Prostate gland (tissue), 2 donors: ENCODE measurements around the gene SLC39A6. TPM values are rescaled to one million over a fixed set of nuclear protein-coding genes. Genes with fewer than 3 reads are reported as not detected.

Experiments
- DNase-seq: peaks from one replicate; pipeline ENCODE4 v3.0.0-alpha.2; 2019; ENCODE audit warnings: low spot score
- H3K27ac ChIP-seq, 2 donors: fragments of 200-600 bp; sonication (generic); 2 replicates each; pipeline ENCODE4 v1.5.1; 2017 to 2019
- H3K27me3 ChIP-seq: fragments of 200-600 bp; sonication (generic); replicated peaks from 2 replicates; pipeline ENCODE4 v1.5.1; 2019; ENCODE audit not compliant: insufficient read depth
- H3K36me3 ChIP-seq, 2 donors: fragments of 200-600 bp; sonication (generic); 1 replicate in 1 of 2; 2 replicates in 1 of 2; pipeline versions ENCODE4 v1.5.1 to v1.8.1; 2017 to 2019
- H3K4me1 ChIP-seq: fragments of 200-600 bp; sonication (generic); replicated peaks from 2 replicates; pipeline ENCODE4 v1.5.1; 2019
- H3K4me3 ChIP-seq, 2 donors: fragments of 200-600 bp; sonication (generic); 2 replicates each; pipeline ENCODE4 v1.5.1; 2017 to 2019
- H3K9me3 ChIP-seq: fragments of 200-600 bp; sonication (generic); 2 replicates; pipeline ENCODE4 v1.5.1; 2017
- CTCF ChIP-seq, 4 experiments: fragments of 200-600 bp in 2 of 4; fragments of 450-650 bp in 2 of 4; sonication (generic) in 2 of 4; IDR thresholded peaks; 1 replicate in 3 of 4; 2 replicates in 1 of 4; pipeline ENCODE4 v1.5.1; 2016 to 2019; ENCODE audit warnings: antibody characterized with exemption in 4 of 4, mild to moderate bottlenecking in 2 of 4, moderate library complexity in 2 of 4
- POLR2A ChIP-seq: fragments of 450-650 bp; IDR thresholded peaks from one replicate; pipeline ENCODE4 v1.6.1; 2016; ENCODE audit warnings: antibody characterized with exemption, mild to moderate bottlenecking
- POLR2AphosphoS5 ChIP-seq: sonication (generic); formaldehyde crosslinking; IDR thresholded peaks from one replicate; pipeline ENCODE4 v1.6.1; 2017; ENCODE audit warnings: antibody characterized with exemption
- WGBS: methylation state at CpG from one replicate; pipeline ENCODE4 v1.1.5; 2018; 5-methylcytosine and 5-hydroxymethylcytosine counted together
- intact Hi-C: fragments of 100-400 bp; cut with DNase I; formaldehyde crosslinking; loops from one replicate; pipeline ENCODE4 v1.14.2; 2022
- total RNA-seq, 2 donors: library from RNA; depleted of rRNA; stranded (reverse); fragments of >200 nt; gene quantifications; one replicate each; pipeline ENCODE4 v1.1.0, GENCODE V29; 2016

The SLC39A6 gene
- total RNA-seq, 2 donors from 2014 or later = 112 to 379 TPM

- H3K36me3 ChIP-seq = no peaks in the 10 kb centered on the region
- no peak overlapping the region for H3K27ac ChIP-seq
- H3K4me3 ChIP-seq = no peak overlapping the region
- WGBS = 75% methylated on average over 3 of the region's 3 CpGs
- H3K4me1 ChIP-seq = no peaks in the 10 kb centered on the region
- intact Hi-C loops = no loop called here
- H3K27me3 ChIP-seq = no peaks in the 10 kb centered on the region
- DNase-seq = no peak
- no peaks in the 10 kb centered on the region for H3K9me3 ChIP-seq
- TF ChIP-seq CTCF (IDR thresholded peaks at IDR 0.05) (no peak), POLR2AphosphoS5 (no peak), POLR2A (no peak)
Measured at GRCh38 chr18:36058674-36059073, 70.5 kb downstream of the SLC39A6 start.

Other genes starting within 250 kb of the SLC39A6 start
- gene RPRD1A, start 61.8 kb downstream of the SLC39A6 start, total RNA-seq = 10 to 100 TPM; 72.7 to 81.5 TPM
- 10 to 100 TPM; 49.7 to 80.4 TPM for gene ELP2, start 559 bp upstream of the SLC39A6 start, total RNA-seq
- 1 to 10 TPM; 2.5 to 3.9 TPM for gene MOCOS, start 58.2 kb upstream of the SLC39A6 start, total RNA-seq
- gene FHOD3, start 168.4 kb upstream of the SLC39A6 start, total RNA-seq = 10 to 100 TPM; 25.1 to 52.5 TPM